Keratinocyte (primary cell): ENCODE results near the gene IL17RC. TPM values are rescaled to one million over a fixed set of nuclear protein-coding genes. Genes with fewer than 3 reads are reported as not detected.

Experiments
- DNase-seq: peaks from one replicate; pipeline ENCODE4 v3.0.0-alpha.2; 2011; ENCODE audit warnings: low read depth, missing footprints, low spot score
- FAIRE-seq: peaks from 2 replicates; lab custom pipeline; 2011; peaks lifted over from hg19 to GRCh38; lab: Jason Lieb, UNC
- H2AFZ ChIP-seq: 2 replicates; pipeline ENCODE4 v1.6.0; 2012; ENCODE audit warnings: low read length, control low read depth, inconsistent platforms; ENCODE audit not compliant: control insufficient read depth
- H3K27ac ChIP-seq: 2 replicates; pipeline ENCODE4 v1.5.1; 2011; ENCODE audit warnings: low read length; ENCODE audit not compliant: control insufficient read depth, insufficient read depth
- H3K27me3 ChIP-seq: 3 replicates; pipeline ENCODE4 v1.6.0; 2011; ENCODE audit warnings: low read length; ENCODE audit not compliant: control insufficient read depth, insufficient read depth; ENCODE audit errors: extremely low read depth
- H3K36me3 ChIP-seq, 2 experiments: 2 replicates in 1 of 2; 3 replicates in 1 of 2; pipeline ENCODE4 v1.5.1; 2011; ENCODE audit warnings: low read length in 2 of 2, mild to moderate bottlenecking in 1 of 2; ENCODE audit not compliant: control insufficient read depth in 2 of 2, insufficient read depth in 2 of 2; ENCODE audit errors: extremely low read depth in 1 of 2
- H3K4me1 ChIP-seq: 3 replicates; pipeline ENCODE4 v1.5.1; 2011; ENCODE audit warnings: low read length; ENCODE audit not compliant: control insufficient read depth, insufficient read depth; ENCODE audit errors: extremely low read depth
- H3K4me2 ChIP-seq: 3 replicates; pipeline ENCODE4 v1.6.0; 2011; ENCODE audit warnings: low read depth, low read length; ENCODE audit not compliant: control insufficient read depth, insufficient read depth; ENCODE audit errors: extremely low read depth
- H3K4me3 ChIP-seq, 3 experiments: fragments of 200-600 bp in 1 of 3; sonication (generic) in 1 of 3; 2 replicates in 2 of 3; 3 replicates in 1 of 3; pipeline ENCODE4 v1.5.1; 2011 to 2016; ENCODE audit warnings: low read length in 3 of 3, mild to moderate bottlenecking in 3 of 3, control low read depth in 2 of 3, inconsistent platforms in 1 of 3, low read depth in 1 of 3, mixed read lengths in 1 of 3, mixed run types in 1 of 3, moderate library complexity in 1 of 3; ENCODE audit not compliant: control insufficient read depth in 2 of 3, insufficient read depth in 2 of 3; ENCODE audit errors: extremely low read depth in 1 of 3
- H3K79me2 ChIP-seq: 2 replicates; pipeline ENCODE4 v1.6.0; 2012; ENCODE audit warnings: low read length; ENCODE audit not compliant: control insufficient read depth, insufficient read depth
- H3K9ac ChIP-seq: 3 replicates; pipeline ENCODE4 v1.6.0; 2011; ENCODE audit warnings: low read length; ENCODE audit not compliant: control insufficient read depth, insufficient read depth; ENCODE audit errors: extremely low read depth
- H3K9me1 ChIP-seq: 3 replicates; pipeline ENCODE4 v1.6.0; 2011; ENCODE audit warnings: low read length; ENCODE audit not compliant: control insufficient read depth, insufficient read depth; ENCODE audit errors: extremely low read depth
- H3K9me3 ChIP-seq: 2 replicates; pipeline ENCODE4 v1.5.1; 2012; ENCODE audit warnings: low read depth, low read length; ENCODE audit not compliant: control insufficient read depth
- H4K20me1 ChIP-seq: 3 replicates; pipeline ENCODE4 v1.6.0; 2011; ENCODE audit warnings: low read length; ENCODE audit not compliant: control insufficient read depth, insufficient read depth; ENCODE audit errors: extremely low read depth
- CTCF ChIP-seq, 3 experiments: IDR thresholded peaks in 1 of 3; conservative IDR thresholded peaks in 1 of 3; optimal IDR thresholded peaks in 1 of 3; 2 replicates in 2 of 3; 3 replicates in 1 of 3; pipeline versions ENCODE3 to v1.5.1; 2011; ENCODE audit warnings: low read length in 3 of 3, mild to moderate bottlenecking in 3 of 3, moderate library complexity in 2 of 3, control low read depth in 1 of 3, inconsistent platforms in 1 of 3; ENCODE audit not compliant: insufficient read depth in 2 of 3; ENCODE audit errors: extremely low read depth in 1 of 3
- EZH2 ChIP-seq: IDR thresholded peaks from one replicate; pipeline ENCODE4 v1.6.1; 2012; ENCODE audit warnings: inconsistent platforms, mild to moderate bottlenecking, low read length, moderate library complexity
- dilution Hi-C: fragments of 300-500 bp; cut with MboI; formaldehyde crosslinking; loops from one replicate; pipeline ENCODE4 v1.7.0; 2020; ENCODE audit warnings: low sequenced_read_pairs; ENCODE audit not compliant: extremely low pct_ligation_motif_present
- polyA plus RNA-seq, 5 experiments: library from polyadenylated mRNA; depleted of rRNA in 3 of 5; stranded (reverse) in 3 of 5; stranded (forward) in 1 of 5; unstranded in 1 of 5; fragments of >200 nt; gene quantifications; 1 replicate in 1 of 5; 2 replicates in 3 of 5; 3 replicates in 1 of 5; pipeline versions ENCODE4 v1.2.1 to v1.2.3, GENCODE V29; 2011 to 2012; ENCODE audit warnings: missing spikeins in 2 of 5, low read depth in 1 of 5, low replicate concordance in 1 of 5

Gene IL17RC
- polyA plus RNA-seq, 1 donor (not counting 4 experiments of a cell fraction or from before 2014, with no cell fraction given) = 6.3 TPM

DNA sequence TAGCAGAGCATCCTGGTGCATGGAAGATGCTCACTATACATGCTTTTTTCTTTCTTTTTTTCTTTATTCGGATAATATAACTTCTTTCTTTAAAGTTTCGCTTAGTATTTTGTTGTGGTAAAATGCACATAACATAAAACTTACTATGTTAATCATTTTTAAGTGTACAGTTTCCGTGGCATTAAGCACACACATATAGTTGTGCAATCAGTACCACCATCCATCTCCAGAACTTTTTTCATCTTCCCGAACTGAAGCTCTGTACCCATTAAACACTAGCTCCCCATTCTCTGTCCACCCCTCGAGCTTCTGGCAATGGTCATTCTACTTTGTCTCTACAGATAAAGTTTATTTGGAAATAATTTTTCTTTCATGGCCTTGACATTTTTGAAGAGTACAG is 27.5 kb upstream of the IL17RC start:
- Histone ChIP-seq H3K9ac (no peak overlapping the region), H4K20me1 (no peaks in the 10 kb centered on the region), H3K4me3 (no peak overlapping the region), H2AFZ (no peak overlapping the region), H3K9me3 (no peaks in the 10 kb centered on the region), H3K9me1 (no peaks in the 10 kb centered on the region), H3K4me1 (peaks cover 21% of the 10 kb centered on the region), H3K79me2 (peaks cover 25% of the 10 kb centered on the region), H3K4me2 (no peak overlapping the region), H3K36me3 (peaks cover 4 to 12% of the 10 kb centered on the region in 2 experiments), H3K27me3 (no peaks in the 10 kb centered on the region), H3K27ac (no peak overlapping the region)
- FAIRE-seq (no peak), DNase-seq (no peak)
- TF ChIP-seq EZH2 (no peak), CTCF (optimal IDR thresholded peaks at IDR 0.05 in 1 of 3, IDR thresholded peaks at IDR 0.05 in 1 of 3, conservative IDR thresholded peaks at IDR 0.05 in 1 of 3; ENCODE audit: extremely low read depth in 1 of 3, insufficient read depth in 2 of 3, low read length in 3 of 3) (no peak)
- dilution Hi-C loops = no loop called here

- TF ChIP-seq CTCF (optimal IDR thresholded peaks at IDR 0.05 in 1 of 3, IDR thresholded peaks at IDR 0.05 in 1 of 3, conservative IDR thresholded peaks at IDR 0.05 in 1 of 3; ENCODE audit: extremely low read depth in 1 of 3, insufficient read depth in 2 of 3, low read length in 3 of 3) = no peak
- TF ChIP-seq EZH2 = no peak
- H3K4me1 ChIP-seq = peaks cover 15% of the 10 kb centered on the region
- peaks cover 25% of the 10 kb centered on the region for H3K79me2 ChIP-seq
- no peak for FAIRE-seq
- H2AFZ ChIP-seq = peak within 1 kb of the TSS; percentile 91
- H3K27ac ChIP-seq = peak within 1 kb of the TSS; percentile 96
- peak within 1 kb of the TSS; percentile 87 for H3K4me2 ChIP-seq
- H3K36me3 ChIP-seq = peaks cover 8 to 12% of the 10 kb centered on the region in 2 experiments
- H4K20me1 ChIP-seq = no peaks in the 10 kb centered on the region
- no peak for DNase-seq
- H3K27me3 ChIP-seq = no peaks in the 10 kb centered on the region
- peak within 1 kb of the TSS; percentile 94 to 95 (median 95) for H3K4me3 ChIP-seq
- no peaks in the 10 kb centered on the region for H3K9me1 ChIP-seq
- peak within 1 kb of the TSS; percentile 99 for H3K9ac ChIP-seq
- H3K9me3 ChIP-seq = no peaks in the 10 kb centered on the region
- dilution Hi-C loops = no loop called here
Measured at GRCh38 chr3:9890249-9891071, 26.4 kb upstream of the IL17RC start, which contains the start of gene JAGN1. Gene JAGN1, plus strand, starts transcription at chr3:9890610. Its CDS starts 113 bp downstream, at chr3:9890723.
